ENCODE results near the gene PPFIBP1. TPM values are rescaled to one million over a fixed set of nuclear protein-coding genes. Genes with fewer than 3 reads are reported as not detected.

Gene PPFIBP1
- total and polyA plus RNA-seq, 9 donors = 61.3 to 216 (median 155) TPM

DNA sequence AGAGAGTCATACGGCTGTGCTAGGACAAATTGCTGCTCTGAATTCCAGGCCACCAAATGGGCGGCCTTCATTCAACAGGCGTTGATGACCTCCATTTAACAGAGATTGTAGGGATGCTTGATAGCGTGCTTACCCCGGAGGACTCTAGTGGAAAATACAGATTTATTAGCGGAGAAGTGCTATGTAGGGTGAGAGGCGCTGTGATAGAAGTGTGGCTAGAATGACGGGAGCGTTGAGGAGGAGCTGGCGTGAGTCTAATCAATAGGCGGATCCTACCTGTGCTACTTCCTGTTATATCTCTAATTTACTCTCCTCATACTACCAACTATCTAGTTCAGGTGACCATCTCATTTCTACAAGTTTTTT is 187.3 kb downstream of the PPFIBP1 start:
- Histone ChIP-seq H3K9me3 (no peaks in the 10 kb centered on the region), H3K36me3 (no peaks in the 10 kb centered on the region), H3K4me1 (ENCODE audit: insufficient read depth) (peaks cover 2% of the 10 kb centered on the region), H3K27ac (no peak overlapping the region), H3K4me3 (peak overlapping the region; percentile 66), H3K27me3 (no peaks in the 10 kb centered on the region)
- WGBS, 3 donors = 1 to 2% (median 1%) methylated on average over 11 of the region's 11 CpGs
- TF ChIP-seq, protein P1, sequence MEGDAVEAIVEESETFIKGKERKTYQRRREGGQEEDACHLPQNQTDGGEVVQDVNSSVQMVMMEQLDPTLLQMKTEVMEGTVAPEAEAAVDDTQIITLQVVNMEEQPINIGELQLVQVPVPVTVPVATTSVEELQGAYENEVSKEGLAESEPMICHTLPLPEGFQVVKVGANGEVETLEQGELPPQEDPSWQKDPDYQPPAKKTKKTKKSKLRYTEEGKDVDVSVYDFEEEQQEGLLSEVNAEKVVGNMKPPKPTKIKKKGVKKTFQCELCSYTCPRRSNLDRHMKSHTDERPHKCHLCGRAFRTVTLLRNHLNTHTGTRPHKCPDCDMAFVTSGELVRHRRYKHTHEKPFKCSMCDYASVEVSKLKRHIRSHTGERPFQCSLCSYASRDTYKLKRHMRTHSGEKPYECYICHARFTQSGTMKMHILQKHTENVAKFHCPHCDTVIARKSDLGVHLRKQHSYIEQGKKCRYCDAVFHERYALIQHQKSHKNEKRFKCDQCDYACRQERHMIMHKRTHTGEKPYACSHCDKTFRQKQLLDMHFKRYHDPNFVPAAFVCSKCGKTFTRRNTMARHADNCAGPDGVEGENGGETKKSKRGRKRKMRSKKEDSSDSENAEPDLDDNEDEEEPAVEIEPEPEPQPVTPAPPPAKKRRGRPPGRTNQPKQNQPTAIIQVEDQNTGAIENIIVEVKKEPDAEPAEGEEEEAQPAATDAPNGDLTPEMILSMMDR (IDR thresholded peaks at IDR 0.05) = no peak
- TF ChIP-seq EP300 (IDR thresholded peaks at IDR 0.05) = no peak
- no peak for DNase-seq
- intact Hi-C loops (cut with DNase I) = no loop called here

- H3K4me3 ChIP-seq = peak overlapping the region; percentile 66
- intact Hi-C loops (cut with DNase I) = no loop called here
- WGBS, 3 donors = 69 to 77% (median 74%) methylated on average over 2 of the region's 2 CpGs
- TF ChIP-seq POLR2A (IDR thresholded peaks at IDR 0.05) (no peak), EP300 (IDR thresholded peaks at IDR 0.05) (no peak)
- TF ChIP-seq, protein P1 (IDR thresholded peaks at IDR 0.05) = no peak
- no peaks in the 10 kb centered on the region for H3K36me3 ChIP-seq
- peaks cover 2% of the 10 kb centered on the region for H3K4me1 ChIP-seq (ENCODE audit: insufficient read depth)
- no peak overlapping the region for H3K27ac ChIP-seq
- no peaks in the 10 kb centered on the region for H3K27me3 ChIP-seq
- no peaks in the 10 kb centered on the region for H3K9me3 ChIP-seq
- DNase-seq = no peak
These were observed 188.0 kb downstream of the PPFIBP1 start for GRCh38 chr12:27711967-27712366.

- DNase-seq = no peak
- H3K4me1 ChIP-seq (ENCODE audit: insufficient read depth) = no peaks in the 10 kb centered on the region
- H3K27ac ChIP-seq = no peak overlapping the region
- TF ChIP-seq POLR2A (IDR thresholded peaks at IDR 0.05) (no peak), EP300 (IDR thresholded peaks at IDR 0.05) (no peak)
- TF ChIP-seq, protein P1 (IDR thresholded peaks at IDR 0.05) = no peak
- intact Hi-C loops (cut with DNase I) = no loop called here
- no peaks in the 10 kb centered on the region for H3K9me3 ChIP-seq
- WGBS, 3 donors = 79 to 85% (median 79%) methylated on average over 1 of the region's 1 CpG
- no peaks in the 10 kb centered on the region for H3K36me3 ChIP-seq
- H3K27me3 ChIP-seq = no peaks in the 10 kb centered on the region
- no peak overlapping the region for H3K4me3 ChIP-seq
These were observed 199.2 kb downstream of the PPFIBP1 start for GRCh38 chr12:27723212-27723611.

GRCh38 chr12:27730097-27730588 is 206.1 kb downstream of the PPFIBP1 start:
- no peak for DNase-seq
- H3K36me3 ChIP-seq = no peaks in the 10 kb centered on the region
- no peak overlapping the region for H3K4me3 ChIP-seq
- H3K27me3 ChIP-seq = no peaks in the 10 kb centered on the region
- H3K9me3 ChIP-seq = no peaks in the 10 kb centered on the region
- WGBS, 3 donors = 85 to 88% (median 87%) methylated on average over 4 of the region's 4 CpGs
- TF ChIP-seq EP300 (IDR thresholded peaks at IDR 0.05) (no peak), POLR2A (IDR thresholded peaks at IDR 0.05) (no peak)
- TF ChIP-seq, protein P1 (IDR thresholded peaks at IDR 0.05) = no peak
- H3K27ac ChIP-seq = no peak overlapping the region
- intact Hi-C loops (cut with DNase I) = loop anchor here in 1 of 4 donors (5.0 kb wide), 1 partner anchor 212 kb away; no protein-coding TSS in a partner anchor
- H3K4me1 ChIP-seq (ENCODE audit: insufficient read depth) = no peaks in the 10 kb centered on the region
